ENCODE results near the gene HERPUD2.

DNA sequence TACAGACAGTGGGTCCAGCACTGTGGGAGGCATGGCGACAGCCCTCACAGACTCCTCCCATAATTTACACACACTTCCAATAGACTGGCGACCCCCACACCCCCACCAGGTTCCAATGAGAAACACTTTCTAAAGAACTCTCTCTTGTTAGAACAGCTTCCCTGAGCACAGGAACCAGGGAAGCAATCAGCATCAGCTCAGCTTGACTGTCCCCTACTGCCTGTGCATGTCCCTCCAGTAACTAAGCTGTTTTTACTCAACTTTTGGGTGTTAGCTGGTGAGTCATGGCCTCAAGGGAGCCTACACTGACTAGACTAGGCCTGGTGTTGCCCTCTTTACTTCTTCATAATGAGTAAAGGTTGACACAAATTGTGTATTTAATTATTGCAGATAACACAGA lies 32.6 kb upstream of the HERPUD2 start:
- TF ChIP-seq, protein P1, sequence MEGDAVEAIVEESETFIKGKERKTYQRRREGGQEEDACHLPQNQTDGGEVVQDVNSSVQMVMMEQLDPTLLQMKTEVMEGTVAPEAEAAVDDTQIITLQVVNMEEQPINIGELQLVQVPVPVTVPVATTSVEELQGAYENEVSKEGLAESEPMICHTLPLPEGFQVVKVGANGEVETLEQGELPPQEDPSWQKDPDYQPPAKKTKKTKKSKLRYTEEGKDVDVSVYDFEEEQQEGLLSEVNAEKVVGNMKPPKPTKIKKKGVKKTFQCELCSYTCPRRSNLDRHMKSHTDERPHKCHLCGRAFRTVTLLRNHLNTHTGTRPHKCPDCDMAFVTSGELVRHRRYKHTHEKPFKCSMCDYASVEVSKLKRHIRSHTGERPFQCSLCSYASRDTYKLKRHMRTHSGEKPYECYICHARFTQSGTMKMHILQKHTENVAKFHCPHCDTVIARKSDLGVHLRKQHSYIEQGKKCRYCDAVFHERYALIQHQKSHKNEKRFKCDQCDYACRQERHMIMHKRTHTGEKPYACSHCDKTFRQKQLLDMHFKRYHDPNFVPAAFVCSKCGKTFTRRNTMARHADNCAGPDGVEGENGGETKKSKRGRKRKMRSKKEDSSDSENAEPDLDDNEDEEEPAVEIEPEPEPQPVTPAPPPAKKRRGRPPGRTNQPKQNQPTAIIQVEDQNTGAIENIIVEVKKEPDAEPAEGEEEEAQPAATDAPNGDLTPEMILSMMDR (IDR thresholded peaks at IDR 0.05), result no peak
- TF ChIP-seq POLR2AphosphoS5 (IDR thresholded peaks at IDR 0.05; ENCODE audit: low read depth, low read length), result no peak
- TF ChIP-seq TCF7L2 (IDR thresholded peaks at IDR 0.05; ENCODE audit: low read depth, low read length), result no peak

Data from Panc1 (cell line).